Right lobe of liver (tissue), 6 donors: Measurements from ENCODE around the gene MXRA7. TPM values are rescaled to one million over a fixed set of nuclear protein-coding genes. Genes with fewer than 3 reads are reported as not detected.
"Not testable (repeated sequence)": the region's sequence is repeated elsewhere in the genome, so short reads cannot be mapped to it uniquely, and the experiment has no call there.

Experiments used
- ATAC-seq, 4 donors: fragments of 200-7000 bp; cut with Tn5 transposase; one replicate each; pipeline ENCODE4 v1.9.1; 2020; ENCODE audit warnings: mild to moderate bottlenecking in 4 of 4, moderate library complexity in 4 of 4
- DNase-seq, 3 donors: peaks; one replicate each; pipeline ENCODE4 v3.0.0-alpha.2; 2020
- H3K27ac ChIP-seq, 3 donors: fragments of 200-600 bp; one replicate each; pipeline ENCODE4 v1.8.0; 2022
- H3K27me3 ChIP-seq, 2 donors: fragments of 200-600 bp; one replicate each; pipeline ENCODE4 v1.8.0; 2022
- H3K36me3 ChIP-seq, 4 donors: fragments of 200-600 bp; sonication (generic) in 1 of 4; one replicate each; pipeline versions ENCODE4 v1.5.1 to v1.8.0; 2017 to 2022; ENCODE audit warnings: control low read depth in 1 of 4
- H3K4me1 ChIP-seq, 4 donors: fragments of 200-600 bp; sonication (generic) in 1 of 4; one replicate each; pipeline versions ENCODE4 v1.5.1 to v1.8.0; 2017 to 2022; ENCODE audit warnings: control low read depth in 1 of 4
- H3K4me3 ChIP-seq, 3 donors: fragments of 200-600 bp; one replicate each; pipeline ENCODE4 v1.8.0; 2022
- H3K9me3 ChIP-seq, 4 donors: fragments of 200-600 bp; sonication (generic) in 1 of 4; one replicate each; pipeline versions ENCODE4 v1.5.1 to v1.8.0; 2017 to 2022; ENCODE audit warnings: control low read depth in 1 of 4
- POLR2A ChIP-seq: fragments of 450-650 bp; IDR thresholded peaks from one replicate; pipeline ENCODE4 v1.6.1; 2017; ENCODE audit warnings: antibody characterized with exemption, mild to moderate bottlenecking
- WGBS: methylation state at CpG from one replicate; pipeline ENCODE4 v1.1.6; 2018; ENCODE audit warnings: low coverage, low lambda C conversion rate; ENCODE audit not compliant: insufficient coverage; ENCODE audit errors: missing lambda C conversion rate; 5-methylcytosine and 5-hydroxymethylcytosine counted together
- intact Hi-C, 2 donors: fragments of 100-400 bp; cut with DNase I; formaldehyde crosslinking; loops; one replicate each; pipeline versions ENCODE4 v1.11.2 to v1.14.1; 2022
- total RNA-seq, 6 experiments: library from RNA; depleted of rRNA in 2 of 6; stranded (reverse); fragments of >200 nt in 2 of 6; fragmentation: NEBNext Ultra II Directional in 3 of 6; extraction: Animal tissue kit (Norgen Biotek cat#: 25700) in 3 of 6; gene quantifications; one replicate each; pipeline versions ENCODE4 v1.1.0 to v1.2.4, GENCODE V29; 2016 to 2023
- TF ChIP-seq, protein P1 (sequence below), 4 donors: fragments of 200-600 bp in 3 of 4; fragments of 450-650 bp in 1 of 4; IDR thresholded peaks; one replicate each; pipeline versions ENCODE4 v1.5.1 to v1.8.0; 2016 to 2022; ENCODE audit warnings: antibody characterized with exemption in 4 of 4, mild to moderate bottlenecking in 2 of 4
- donor health status: DM: no; HTN: yes; CAD: no.
- donor health status: DM: no; HTN: no; CAD: no.
- donor health status: DM: no; HTN: no; CAD: no.
- donor health status: DM: no; HTN: yes; CAD: no.
- donor health status: DM: no; HTN: yes; CAD: no.

MXRA7 gene
- total RNA-seq, 6 experiments from 2014 or later: 7.7 to 25.4 (median 15.3) TPM

DNA sequence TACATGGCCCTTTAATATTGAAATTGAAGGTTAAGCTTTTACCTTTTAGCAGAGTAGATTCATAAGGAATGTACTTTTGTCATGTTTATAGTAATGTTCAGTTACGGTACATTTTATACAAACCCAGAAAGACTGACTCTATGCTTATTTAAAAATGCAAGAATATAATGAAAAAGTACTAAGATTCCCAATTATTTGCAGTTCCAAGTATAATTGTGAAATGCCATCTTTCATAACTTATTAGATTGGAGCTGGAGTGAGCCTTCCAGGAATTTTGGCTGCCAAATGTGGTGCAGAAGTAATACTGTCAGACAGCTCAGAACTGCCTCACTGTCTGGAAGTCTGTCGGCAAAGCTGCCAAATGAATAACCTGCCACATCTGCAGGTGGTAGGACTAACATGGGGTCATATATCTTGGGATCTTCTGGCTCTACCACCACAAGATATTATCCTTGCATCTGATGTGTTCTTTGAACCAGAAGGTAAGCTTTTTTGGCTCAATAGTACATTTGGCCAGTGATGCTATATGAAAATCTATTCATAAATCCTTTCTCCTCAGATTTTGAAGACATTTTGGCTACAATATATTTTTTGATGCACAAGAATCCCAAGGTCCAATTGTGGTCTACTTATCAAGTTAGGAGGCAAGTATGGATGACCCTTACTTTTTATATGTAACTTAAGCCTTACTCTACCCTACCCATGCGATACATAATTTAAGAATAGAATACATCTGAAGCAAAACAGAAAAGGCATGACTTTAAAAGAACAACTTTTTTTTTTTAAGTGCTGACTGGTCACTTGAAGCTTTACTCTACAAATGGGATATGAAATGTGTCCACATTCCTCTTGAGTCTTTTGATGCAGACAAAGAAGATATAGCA lies 22.2 kb upstream of the MXRA7 start:
- H3K27ac ChIP-seq: no peak overlapping the region
- DNase-seq: no peak
- H3K4me3 ChIP-seq: no peak overlapping the region
- no peak for ATAC-seq
- H3K4me1 ChIP-seq: peaks cover 0 to 44% (median 13%) of the 10 kb centered on the region in 4 donors
- H3K27me3 ChIP-seq: no peaks in the 10 kb centered on the region
- intact Hi-C loops: no loop called here
- no peaks in the 10 kb centered on the region for H3K9me3 ChIP-seq
- peaks cover 0 to 48% (median 20%) of the 10 kb centered on the region in 4 donors for H3K36me3 ChIP-seq
- TF ChIP-seq, protein P1, sequence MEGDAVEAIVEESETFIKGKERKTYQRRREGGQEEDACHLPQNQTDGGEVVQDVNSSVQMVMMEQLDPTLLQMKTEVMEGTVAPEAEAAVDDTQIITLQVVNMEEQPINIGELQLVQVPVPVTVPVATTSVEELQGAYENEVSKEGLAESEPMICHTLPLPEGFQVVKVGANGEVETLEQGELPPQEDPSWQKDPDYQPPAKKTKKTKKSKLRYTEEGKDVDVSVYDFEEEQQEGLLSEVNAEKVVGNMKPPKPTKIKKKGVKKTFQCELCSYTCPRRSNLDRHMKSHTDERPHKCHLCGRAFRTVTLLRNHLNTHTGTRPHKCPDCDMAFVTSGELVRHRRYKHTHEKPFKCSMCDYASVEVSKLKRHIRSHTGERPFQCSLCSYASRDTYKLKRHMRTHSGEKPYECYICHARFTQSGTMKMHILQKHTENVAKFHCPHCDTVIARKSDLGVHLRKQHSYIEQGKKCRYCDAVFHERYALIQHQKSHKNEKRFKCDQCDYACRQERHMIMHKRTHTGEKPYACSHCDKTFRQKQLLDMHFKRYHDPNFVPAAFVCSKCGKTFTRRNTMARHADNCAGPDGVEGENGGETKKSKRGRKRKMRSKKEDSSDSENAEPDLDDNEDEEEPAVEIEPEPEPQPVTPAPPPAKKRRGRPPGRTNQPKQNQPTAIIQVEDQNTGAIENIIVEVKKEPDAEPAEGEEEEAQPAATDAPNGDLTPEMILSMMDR (IDR thresholded peaks at IDR 0.05): no peak
- TF ChIP-seq POLR2A: no peak
- 65% methylated on average over 3 of the region's 3 CpGs for WGBS

DNA sequence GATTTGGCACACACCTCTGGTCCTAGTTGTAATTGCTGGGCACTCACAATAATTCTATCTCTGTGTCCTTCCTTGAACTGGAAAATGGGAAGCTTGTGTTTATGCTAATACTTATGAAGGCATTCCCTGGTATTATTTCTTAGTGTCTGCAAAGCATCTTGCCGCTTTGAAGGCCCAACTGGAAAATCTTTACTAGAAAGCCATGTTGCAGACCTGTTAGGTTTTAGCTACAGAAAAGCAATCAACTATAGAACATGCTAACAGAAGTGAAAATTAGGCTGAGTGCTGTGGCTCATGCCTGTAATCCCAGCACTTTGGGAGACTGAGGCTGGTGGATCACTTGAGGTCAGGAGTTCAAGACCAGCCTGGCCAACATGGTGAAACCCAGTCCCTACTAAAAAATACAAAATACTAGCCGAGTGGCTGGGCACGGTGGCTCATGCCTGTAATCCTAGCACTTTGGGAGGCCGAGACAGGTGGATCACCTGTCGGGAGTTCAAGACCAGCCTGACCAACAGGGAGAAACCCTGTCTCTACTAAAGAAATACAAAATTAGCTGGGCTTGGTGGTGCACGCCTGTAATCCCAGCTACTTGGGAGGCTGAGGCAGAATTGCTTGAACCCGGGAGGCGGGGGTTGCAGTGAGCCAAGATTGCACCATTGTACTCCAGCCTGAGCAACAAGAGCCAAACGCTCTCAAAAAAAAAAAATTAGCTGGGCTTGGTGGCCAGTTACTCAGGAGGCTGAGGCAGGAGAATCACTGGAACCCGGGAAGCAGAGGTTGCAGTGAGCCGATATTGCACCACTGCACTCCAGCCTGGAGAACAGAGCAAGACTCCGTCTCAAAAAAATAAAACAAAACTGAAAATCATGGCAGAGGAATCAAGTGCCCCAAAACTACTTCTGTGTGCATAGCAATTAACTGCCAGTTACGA lies 21.3 kb upstream of the MXRA7 start:
- Histone ChIP-seq H3K4me1 (peaks cover 0 to 49% (median 15%) of the 10 kb centered on the region in 4 donors), H3K36me3 (peaks cover 0 to 48% (median 20%) of the 10 kb centered on the region in 4 donors)
- ATAC-seq, H3K4me3 ChIP-seq, H3K9me3 ChIP-seq, DNase-seq, intact Hi-C loops, H3K27ac ChIP-seq, H3K27me3 ChIP-seq: not testable (repeated sequence)
- 83% methylated on average over 10 of the region's 13 CpGs for WGBS

DNA sequence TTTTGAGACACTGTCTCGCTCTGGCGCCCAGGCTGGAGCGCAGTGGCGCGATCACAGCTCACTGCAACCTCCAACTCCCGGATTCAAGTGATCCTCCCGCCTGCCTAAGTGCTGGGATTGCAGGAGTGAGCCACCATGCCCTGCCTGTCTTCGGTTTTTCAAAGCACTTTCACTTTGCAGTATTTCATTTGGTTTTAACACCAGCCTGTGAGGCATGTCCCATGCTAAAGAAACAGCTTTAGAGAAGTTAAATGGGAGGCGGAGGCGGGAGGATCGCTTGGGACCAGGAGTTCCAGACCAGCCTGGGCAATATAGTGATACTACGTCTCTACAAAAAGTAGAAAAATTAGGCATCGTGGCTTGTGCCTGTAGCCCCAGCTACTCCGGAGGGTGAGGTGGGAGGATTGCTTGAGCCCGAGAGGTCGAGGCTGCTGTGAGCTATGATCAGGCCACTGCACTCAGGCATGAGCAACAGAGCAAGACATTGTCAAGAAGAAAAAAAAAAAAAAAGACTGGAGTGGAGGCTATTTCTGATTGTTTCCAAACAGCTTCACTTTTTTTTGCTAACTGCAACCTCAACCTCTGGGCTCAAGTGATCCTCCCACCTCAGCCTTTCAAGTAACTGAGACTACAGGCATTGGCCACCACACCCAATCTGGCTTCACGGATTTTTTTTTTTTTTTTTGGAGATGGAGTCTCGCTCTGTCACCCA lies 17.1 kb upstream of the MXRA7 start:
- peaks cover 4 to 42% (median 14%) of the 10 kb centered on the region in 4 donors for H3K36me3 ChIP-seq
- peak overlapping the region; percentile 98 to 99 (median 99) for H3K27ac ChIP-seq
- TF ChIP-seq, protein P1 (IDR thresholded peaks at IDR 0.05): no peak
- no peak for TF ChIP-seq POLR2A
- no peak for DNase-seq
- intact Hi-C loops: no loop called here
- ATAC-seq: peak in 1 of 4 donors; percentile 1
- H3K27me3 ChIP-seq: no peaks in the 10 kb centered on the region
- no peaks in the 10 kb centered on the region for H3K9me3 ChIP-seq
- H3K4me1 ChIP-seq: peaks cover 0 to 31% (median 9%) of the 10 kb centered on the region in 4 donors
- H3K4me3 ChIP-seq: peak overlapping the region; percentile 92 to 100 (median 93)
- WGBS: 41% methylated on average over 13 of the region's 18 CpGs

DNA sequence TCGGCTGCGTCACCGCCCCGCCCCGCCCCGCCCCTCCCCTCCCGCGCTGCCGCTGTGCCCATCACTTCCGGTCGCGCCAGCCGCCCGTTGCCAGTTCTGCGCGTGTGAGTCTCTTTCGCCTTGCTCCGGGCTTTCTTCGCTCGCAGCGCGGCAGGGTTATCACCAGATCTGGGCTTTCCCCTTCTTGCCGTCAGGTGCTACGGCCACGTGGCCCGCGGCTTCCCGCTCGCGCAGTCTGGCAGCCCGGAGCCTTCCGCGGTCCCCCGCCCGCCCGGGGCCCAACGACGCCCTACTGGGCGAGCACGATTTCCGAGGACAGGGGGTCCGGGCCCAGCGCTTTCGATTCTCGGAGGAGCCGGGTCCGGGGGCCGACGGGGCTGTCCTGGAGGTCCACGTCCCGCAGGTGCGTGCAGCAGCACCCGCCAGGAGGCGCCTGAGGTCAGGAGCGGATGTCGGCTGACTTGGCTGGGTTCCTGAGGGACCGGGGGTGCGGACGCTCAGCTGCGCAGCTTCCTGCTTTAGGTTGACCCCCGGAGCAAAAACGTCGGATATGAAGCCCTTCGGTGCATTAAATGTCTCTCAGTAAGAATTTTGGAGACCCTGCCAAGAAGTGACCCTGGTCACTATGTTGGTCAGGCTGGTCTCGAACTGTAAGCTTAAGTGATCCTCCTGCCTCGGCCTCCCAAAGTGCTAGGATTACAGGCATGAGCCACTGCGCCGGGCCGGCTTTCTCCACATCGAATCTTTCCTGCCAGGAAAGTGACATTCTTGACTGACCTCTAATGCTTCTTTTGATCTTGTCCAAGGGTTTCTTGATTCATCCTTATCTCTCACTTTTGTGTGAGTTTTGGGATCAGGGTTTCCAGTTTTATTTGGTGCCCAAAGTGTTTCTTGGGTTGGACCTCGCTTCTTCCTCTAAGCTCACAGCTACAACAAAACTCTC lies 16.3 kb upstream of the MXRA7 start, which contains the start of gene METTL23:
TSS of gene METTL23 (plus strand) at position 64 of the 943 bp plus-strand sequence. CDS start 2,872 bp downstream, outside the sequence.
- H3K4me1 ChIP-seq: peaks cover 0 to 23% (median 9%) of the 10 kb centered on the region in 4 donors
- under 1% methylated on average over 31 of the region's 71 CpGs for WGBS
- peak within 1 kb of the TSS; percentile 98 to 99 (median 99) for H3K27ac ChIP-seq
- H3K4me3 ChIP-seq: peak within 1 kb of the TSS; percentile 92 to 100 (median 93)
- ATAC-seq: peak; percentile 63 to 74 (median 68)
- TF ChIP-seq, protein P1 (IDR thresholded peaks at IDR 0.05): peak; percentile 59 to 76 (median 63)
- TF ChIP-seq POLR2A: no peak
- no peaks in the 10 kb centered on the region for H3K27me3 ChIP-seq
- intact Hi-C loops: no loop called here
- no peaks in the 10 kb centered on the region for H3K9me3 ChIP-seq
- peak; percentile 89 to 90 (median 89) for DNase-seq
- H3K36me3 ChIP-seq: peaks cover 4 to 41% (median 19%) of the 10 kb centered on the region in 4 donors
